GM18508 (cell line): ENCODE measurements around the gene KRTAP10-7.
"Not testable (repeated sequence)": the region's sequence is repeated elsewhere in the genome, so short reads cannot be mapped to it uniquely, and the experiment has no call there.

Source experiments
- ATAC-seq: cut with Tn5 transposase; IDR thresholded peaks from one replicate; pipeline ENCODE4 v1.9.1; 2021; ENCODE audit warnings: moderate number of reproducible peaks; ENCODE audit not compliant: insufficient read depth, unreplicated experiment

The KRTAP10-7 gene

DNA sequence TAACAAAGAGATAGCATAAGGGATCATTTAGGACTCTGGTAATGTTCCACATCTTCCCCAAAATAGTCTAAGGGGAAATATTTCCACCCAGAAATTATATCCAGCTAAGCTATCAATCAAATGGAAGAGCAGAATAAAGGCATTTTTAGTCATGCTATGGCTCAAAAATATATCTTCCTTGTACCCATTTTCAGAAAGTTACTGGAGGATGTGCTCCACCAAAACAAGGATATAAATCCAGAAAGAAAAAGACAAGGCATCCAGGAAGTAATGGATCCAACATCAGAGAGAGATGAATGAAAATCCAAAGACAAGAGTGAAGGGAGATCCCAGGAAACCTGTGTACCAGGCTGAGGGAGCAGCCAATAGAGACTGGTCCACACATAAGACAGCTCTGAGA is 8.8 kb downstream of the KRTAP10-7 start:
- no peak for ATAC-seq

DNA sequence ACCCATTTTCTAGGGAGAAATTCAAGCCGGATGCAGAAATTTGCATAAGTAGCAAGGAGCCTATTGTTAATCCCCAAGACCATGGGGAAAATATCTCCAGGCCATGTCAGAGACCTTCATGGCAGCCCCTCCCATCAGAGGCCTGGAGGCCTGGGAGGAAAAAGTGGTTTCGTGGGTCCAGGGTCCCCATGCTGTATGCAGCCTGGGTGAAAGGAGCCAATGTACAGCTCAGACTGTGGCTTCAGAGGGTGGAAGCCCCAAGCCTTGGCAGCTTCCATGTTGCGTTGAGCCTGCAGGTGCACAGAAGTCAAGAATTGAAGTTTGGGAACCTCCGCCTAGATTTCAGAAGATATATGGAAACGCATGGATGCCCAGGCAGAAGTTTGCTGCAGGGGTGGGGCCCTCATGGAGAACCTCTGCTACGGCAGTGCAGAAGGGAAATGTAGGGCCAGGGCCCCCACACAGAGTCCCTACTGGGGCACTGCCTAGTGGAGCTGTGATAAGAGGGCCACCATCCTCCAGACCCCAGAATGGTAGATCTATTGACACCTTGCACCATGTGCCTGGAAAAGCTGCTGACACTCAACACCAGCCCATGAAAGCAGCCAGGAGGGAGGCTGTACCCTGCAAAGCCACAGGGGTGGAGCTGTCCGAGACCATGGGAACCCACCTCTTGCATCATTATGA is 9.9 kb downstream of the KRTAP10-7 start:
- ATAC-seq, result not testable (repeated sequence)

DNA sequence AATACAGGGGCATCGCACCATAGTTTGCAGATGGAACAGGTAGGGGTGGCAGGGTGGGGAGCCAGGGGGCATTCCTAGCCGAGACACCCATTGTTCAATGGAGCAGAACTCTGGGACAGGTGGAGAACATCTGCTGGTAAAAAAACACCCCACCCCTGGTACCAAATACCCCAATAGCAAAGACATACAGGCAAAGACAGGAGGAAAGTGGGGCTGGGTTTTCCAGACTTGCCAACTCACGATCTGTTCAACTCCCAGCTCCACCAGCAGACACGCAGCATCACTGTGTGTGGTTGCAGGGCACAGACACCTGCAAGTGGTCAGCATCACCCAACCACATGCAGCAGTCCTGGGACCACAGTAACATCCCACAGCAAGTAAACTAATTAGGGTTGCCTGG is 11.2 kb downstream of the KRTAP10-7 start:
- no peak for ATAC-seq

DNA sequence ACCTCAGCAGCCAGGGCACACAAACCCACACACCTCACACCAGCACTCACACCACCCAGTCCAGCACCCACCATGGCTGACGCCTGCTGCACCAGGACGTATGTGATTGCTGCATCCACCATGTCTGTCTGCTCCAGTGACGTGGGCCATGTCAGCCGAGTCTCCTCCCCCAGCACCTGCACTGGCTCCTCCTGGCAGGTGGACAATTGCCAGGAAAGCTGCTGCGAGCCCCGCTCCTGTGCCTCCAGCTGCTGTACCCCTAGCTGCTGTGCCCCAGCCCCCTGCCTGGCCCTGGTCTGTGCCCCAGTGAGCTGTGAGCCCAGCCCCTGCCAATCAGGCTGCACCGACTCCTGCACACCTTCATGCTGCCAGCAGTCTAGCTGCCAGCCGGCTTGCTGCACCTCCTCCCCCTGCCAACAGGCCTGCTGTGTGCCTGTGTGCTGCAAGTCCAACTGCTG is 11.7 kb downstream of the KRTAP10-7 start, which contains the start of gene KRTAP10-8:
TSS of gene KRTAP10-8 (plus strand) at position 51 of the 458 bp plus-strand sequence. CDS start at position 73, 22 bp downstream.
- no peak for ATAC-seq

DNA sequence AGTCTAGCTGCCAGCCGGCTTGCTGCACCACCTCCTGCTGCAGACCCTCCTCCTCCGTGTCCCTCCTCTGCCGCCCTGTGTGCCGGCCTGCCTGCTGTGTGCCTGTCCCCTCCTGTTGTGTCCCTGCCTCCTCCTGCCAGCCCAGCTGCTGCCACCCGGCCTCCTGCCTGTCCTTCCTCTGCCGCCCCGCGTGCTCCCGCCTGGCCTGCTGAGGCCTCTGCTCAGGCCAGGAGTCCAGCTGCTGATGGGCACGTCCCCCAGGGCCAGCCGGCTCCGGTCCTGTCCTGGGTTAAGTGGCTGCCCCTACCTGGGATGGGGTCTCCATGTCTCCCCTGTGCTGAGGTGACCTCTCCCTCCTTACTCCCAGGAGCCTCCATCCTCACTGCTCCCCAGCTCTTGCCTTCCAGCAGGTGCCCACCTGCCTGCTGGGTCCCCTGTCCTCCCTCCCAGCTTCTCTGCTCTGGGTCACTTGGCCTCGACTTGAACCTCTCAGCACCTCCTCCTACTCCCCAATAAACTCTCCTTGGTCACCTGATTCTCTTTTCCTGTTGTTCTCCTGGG is 12.4 kb downstream of the KRTAP10-7 start:
- no peak for ATAC-seq

DNA sequence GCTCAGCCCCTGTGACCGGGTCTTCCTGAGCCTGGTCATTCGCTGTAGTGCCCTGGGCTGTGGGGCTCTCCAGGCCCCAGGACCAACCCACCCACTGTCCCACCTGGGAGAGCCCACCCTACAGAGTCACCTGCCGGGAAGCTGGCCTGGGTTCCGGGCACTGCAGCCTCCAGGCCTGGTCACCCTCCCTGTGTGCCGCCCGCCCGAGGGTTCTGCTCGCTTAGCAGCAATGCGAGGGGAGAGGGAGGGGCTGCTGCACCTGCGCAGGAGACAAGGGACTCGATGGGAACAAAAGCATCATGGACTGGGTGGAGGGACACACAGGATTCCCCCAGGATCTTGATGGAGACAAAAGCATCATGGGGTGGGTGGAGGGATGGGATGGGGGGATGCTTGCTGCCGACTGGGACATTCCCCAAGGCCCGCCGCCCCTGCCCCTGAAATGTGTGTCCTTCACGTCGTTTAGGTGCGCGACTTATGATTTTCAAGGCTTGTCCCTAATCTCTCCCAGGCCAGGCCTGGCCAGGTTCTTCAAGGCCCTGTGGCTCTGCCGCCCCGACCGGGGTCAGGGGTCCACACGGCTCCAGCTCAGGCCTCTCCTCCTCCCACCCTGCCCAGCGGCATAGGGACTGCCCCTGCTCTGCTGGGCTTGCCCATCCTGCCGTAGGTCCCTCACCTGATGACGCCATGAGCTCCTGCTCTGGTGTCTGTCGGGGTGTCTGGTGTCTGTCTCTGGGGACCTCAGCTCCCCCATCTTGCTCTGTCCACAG is 13.2 kb downstream of the KRTAP10-7 start:
- ATAC-seq, result no peak

DNA sequence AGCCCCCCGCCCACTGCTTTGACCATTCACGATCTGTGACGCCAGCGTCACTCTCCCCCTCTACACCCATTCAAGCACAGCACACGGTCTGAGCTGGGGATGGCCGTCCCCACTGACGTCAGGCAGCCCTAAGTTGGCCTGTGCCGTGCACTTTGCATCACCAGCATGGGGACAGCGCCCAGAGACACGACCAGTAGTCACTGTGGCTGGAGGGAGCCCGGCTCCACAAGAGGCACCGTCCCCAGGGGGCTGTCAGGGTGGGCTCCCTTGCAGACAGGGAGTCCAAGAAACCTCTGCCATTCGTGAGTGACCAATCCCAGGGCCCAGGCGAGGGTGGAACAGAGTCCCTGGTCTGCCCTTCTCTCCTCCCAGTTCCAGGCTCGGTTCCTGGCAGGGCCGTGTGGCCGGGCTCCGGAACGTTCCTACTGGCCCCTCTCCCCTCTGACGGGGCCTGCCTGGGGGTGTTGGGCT is 13.8 kb downstream of the KRTAP10-7 start:
- ATAC-seq, result no peak

DNA sequence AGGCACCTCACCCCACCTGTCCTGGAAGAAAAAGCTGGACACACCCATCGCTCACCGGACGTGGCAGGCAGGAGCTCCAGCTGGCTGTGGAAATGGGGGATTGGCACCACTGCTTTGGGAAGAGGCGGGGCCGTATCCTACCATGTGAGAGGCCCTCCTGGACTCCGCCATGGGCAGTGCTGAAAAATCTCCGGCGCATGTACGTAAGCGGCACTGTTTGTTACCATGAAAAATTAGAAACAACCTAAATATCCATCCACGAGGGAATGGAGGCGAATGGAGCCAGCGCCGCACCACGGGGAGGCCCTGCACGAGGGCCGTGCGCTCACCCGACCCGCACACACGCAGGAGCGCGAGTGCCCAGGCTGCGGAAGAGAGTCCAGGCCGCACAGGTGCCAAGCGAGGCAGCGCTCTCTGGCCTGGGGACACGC is 14.6 kb downstream of the KRTAP10-7 start:
- ATAC-seq, result no peak

DNA sequence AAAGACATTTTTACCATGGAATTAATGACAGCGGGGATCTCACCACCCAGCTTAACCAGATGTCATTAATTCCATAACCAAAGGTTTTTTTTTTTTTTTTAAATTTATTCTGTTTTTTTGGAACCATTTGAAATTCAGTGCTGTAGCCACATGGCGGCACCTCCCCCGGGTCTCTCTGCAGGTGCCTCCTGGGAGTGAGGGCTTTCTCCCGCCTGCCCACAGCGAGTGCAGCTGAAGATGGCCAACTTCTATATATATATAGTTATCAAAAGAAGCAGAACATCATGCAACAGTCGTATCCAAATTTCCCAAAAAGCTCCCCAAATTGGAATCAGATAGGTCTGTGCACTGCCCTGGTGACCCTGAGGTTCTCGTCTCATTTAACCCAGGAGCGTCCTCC is 15.1 kb downstream of the KRTAP10-7 start:
- no peak for ATAC-seq

DNA sequence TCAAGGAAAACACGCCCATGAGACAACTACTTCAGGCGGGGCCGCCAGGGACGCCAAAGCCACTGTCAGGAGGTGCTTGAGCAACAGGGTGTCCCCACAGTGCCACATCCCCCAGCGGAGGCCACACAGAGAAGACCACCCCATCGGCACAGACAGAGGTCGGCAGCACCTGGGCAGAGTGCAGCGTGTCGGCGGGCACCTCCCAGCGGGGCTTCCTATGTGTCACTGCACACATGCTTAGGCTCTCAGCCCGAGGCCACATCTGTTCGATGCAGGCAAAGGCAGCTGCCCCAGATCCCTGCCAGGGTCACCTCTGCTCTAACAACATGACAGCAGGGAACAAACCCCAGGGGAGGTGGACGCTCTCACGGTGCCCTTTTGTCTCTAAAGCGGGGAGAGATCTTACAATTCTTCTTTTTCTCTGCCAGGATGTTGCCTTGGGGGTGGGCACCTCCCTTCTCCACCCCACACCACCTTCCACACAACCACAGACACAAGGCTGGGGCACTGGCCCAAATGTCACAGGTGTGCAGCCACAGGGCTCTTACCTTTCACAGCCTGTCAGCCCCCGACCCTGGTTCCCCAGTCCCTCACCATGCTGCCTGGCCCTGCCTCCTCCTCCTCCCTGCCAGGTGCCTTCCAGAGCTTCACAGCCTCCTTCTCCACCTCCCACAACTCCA is 15.7 kb downstream of the KRTAP10-7 start:
- no peak for ATAC-seq

DNA sequence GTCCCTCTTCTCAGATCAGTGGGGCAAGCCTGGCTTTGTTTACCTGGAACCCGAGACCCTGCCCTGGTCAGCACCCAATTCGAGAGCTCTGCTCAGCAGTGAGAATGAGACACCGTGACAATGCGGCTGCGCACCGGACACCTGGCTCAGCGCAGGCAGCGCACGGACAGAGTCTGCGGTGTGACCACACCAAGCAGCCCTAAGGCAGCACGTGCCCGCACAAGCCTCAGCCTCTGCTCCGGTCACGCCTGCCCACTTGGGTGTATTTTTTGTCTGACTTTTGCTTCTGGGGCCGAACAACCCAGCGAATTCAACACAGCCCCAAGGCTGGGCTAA is 16.2 kb downstream of the KRTAP10-7 start:
- no peak for ATAC-seq

DNA sequence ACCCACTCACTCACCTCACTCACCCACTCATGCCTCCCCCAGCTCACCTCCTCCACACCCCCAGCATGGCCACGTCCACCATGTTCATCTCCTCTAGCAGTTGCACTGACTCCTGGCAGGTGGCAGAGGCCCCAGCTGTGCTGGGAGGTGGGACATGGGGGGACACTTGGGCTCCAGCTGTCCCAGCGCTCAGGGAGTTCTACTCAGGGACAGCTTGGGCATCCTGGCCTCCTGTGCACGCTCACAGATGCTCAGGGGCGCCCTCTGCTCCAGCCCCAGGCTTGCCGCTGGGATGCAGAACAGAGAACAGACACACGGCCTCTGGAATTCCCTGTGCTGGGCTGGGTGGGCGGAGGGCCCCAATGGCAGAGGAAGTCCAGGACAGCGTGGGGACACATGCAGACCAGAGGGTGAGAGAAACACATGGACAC is 16.7 kb downstream of the KRTAP10-7 start:
- no peak for ATAC-seq

DNA sequence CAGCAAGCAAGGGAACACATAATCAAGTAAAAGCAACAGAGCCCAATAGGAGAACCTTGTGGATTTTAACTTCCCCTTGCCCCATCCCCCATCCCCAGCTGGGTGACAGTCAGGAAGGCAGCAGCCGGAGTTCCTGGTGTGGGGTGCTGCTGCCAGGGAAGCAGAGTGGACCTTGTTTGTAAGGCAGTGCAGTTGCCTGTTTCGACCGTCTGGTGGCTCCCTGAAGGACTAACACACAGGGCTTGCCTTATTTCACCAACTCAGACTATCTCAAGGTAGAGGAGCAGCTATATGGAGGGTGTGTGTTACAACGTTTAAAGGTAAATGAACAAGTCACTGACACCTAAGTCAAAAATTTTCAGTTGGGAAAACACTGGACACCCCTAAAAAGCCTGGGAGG is 18.1 kb downstream of the KRTAP10-7 start:
- no peak for ATAC-seq

DNA sequence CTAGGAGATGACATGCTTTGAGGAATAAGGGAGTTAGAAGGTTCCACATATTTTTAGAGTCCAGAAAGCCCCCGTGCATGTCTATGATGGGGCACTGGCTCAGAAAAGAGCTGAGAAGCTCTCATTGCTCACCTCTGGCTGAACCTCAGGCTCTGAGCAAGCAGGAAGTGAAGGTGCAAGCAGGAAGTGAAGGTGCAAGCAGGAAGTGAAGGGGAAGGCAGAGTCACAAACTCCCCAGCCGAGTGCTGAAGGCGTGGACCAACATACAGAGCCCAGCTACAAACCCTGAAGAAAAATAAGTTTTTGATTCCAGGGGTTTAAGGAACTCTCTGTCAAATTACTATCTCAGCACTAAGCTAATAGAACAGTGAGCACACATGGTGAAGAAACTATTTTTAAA is 18.5 kb downstream of the KRTAP10-7 start:
- no peak for ATAC-seq

DNA sequence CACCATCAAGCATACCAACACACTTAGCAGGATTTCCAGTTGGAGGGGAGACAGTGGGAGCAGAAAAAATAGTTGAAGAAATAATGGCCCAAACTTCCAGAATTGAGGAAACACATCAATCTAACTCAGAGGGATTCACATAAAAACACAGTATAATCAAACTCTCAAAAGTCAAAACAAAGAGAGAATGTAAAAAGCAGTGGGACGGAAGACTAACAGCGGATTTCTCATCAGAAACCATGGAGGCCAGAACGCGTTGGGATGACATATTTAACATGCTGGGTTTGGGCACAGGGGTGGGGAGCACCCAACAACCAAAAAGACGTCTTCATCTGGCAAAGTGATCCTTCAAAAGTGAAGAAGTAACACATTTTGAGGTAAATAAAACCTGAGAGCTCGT is 19.5 kb downstream of the KRTAP10-7 start:
- ATAC-seq, result no peak

DNA sequence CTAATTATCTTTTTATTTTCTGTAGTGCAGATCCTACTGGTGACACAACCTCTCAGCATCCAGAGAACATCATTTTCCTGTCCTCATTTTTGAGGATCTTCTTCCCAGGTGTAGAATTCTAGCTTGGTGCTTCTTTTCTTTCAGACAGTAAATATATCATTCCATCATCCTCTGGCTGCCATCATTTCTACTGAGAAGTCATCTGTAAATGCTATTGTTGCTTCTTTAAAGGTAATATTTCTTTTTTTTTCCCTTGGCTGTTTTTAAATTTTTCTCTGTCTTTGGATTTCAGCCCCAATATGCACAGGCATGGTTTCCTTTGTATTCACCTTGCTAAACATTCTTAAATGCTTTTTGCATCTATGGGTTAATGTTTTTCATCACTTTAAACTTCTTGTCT is 23.2 kb downstream of the KRTAP10-7 start:
- no peak for ATAC-seq

DNA sequence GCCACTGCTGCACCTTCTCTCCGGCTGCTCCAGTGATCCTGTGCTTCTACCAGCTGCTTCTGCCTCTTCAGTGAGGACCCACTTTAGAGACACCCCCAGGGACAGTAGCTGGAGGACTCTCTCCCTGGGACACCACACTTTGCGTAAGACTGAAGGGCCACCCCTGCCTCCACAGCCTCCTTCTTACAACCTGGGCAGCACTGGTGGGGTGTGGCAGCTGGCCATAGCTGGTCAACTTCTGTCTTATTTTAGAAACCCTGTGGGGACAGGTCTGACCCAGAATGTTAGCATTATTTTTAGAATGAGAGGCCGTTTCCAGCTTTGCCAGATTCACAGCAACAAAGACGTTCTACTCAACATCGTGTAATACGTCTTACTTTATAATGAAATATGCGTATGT is 25.4 kb downstream of the KRTAP10-7 start:
- ATAC-seq, result no peak

DNA sequence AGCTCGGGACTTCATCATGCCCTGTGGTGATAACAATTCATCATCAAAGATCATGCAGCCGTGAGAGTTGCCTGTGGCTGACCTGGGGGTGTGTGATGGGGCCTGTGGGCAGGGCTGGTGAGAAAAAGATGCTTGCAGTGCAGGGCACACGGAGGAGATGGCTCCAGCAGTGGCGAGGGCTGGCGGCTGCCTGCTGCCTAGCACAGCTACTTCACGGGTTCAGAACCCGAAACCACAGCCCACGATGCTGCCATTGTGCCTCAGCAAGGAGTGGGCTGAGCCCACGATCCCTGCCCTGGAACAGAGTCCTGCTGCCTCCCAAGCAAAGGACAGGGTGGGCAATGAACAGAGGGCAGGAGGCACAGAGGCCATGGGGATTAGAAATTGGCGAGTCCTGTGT is 25.9 kb downstream of the KRTAP10-7 start:
- no peak for ATAC-seq

DNA sequence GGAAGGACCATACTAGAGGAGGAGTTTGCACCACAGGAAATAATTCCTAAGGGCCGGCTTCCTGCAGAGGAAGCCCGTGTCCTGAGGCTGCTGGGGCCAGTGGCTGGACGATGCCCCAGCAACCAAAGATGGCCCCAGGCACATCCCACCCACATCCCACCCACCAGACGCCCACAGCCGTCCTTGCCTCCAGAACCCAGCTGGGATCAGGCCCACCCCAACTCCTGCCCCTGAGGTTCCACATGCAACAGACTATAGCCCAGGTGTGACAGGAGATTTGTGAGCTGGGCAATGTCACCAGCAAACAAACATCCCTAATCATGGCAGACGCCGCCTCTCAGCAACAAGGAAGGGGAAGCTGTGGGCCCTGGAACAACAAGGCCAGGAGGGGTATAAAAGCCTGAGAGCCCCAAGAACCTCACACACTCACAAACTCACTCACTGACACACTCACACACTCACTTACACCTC is 26.3 kb downstream of the KRTAP10-7 start, which contains the start of gene KRTAP10-9:
TSS of gene KRTAP10-9 (plus strand) at position 421 of the 471 bp plus-strand sequence. CDS start 79 bp downstream, outside the sequence.
- ATAC-seq, result no peak

DNA sequence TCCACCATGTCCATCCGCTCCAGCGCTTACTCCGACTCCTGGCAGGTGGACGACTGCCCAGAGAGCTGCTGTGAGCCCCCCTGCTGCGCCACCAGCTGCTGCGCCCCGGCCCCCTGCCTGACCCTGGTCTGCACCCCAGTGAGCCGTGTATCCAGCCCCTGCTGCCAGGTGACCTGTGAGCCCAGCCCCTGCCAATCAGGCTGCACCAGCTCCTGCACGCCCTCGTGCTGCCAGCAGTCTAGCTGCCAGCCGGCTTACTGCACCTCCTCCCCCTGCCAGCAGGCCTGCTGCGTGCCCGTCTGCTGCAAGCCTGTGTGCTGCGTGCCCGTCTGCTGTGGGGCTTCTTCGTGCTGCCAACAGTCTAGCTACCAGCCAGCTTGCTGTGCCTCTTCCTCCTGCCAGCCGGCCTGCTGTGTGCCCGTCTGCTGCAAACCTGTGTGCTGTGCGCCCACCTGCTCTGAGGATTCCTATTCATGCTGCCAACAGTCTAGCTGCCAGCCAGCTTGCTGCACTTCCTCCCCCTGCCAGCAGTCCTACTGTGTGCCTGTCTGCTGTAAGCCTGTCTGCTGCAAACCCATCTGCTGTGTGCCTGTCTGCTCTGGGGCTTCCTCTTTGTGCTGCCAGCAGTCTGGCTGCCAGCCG is 26.9 kb downstream of the KRTAP10-7 start:
- not testable (repeated sequence) for ATAC-seq
